ENCODE measurements around the gene TBC1D24. TPM values are rescaled to one million over a fixed set of nuclear protein-coding genes. Genes with fewer than 3 reads are reported as not detected.
A peak's percentile ranks its signal among the peaks of the same experiment; 100 is the strongest.
"Not testable (repeated sequence)": the region's sequence is repeated elsewhere in the genome, so short reads cannot be mapped to it uniquely, and the experiment has no call there.

TBC1D24 gene
- total RNA-seq, 2 donors from 2014 or later: 7.8 to 10.6 TPM

DNA sequence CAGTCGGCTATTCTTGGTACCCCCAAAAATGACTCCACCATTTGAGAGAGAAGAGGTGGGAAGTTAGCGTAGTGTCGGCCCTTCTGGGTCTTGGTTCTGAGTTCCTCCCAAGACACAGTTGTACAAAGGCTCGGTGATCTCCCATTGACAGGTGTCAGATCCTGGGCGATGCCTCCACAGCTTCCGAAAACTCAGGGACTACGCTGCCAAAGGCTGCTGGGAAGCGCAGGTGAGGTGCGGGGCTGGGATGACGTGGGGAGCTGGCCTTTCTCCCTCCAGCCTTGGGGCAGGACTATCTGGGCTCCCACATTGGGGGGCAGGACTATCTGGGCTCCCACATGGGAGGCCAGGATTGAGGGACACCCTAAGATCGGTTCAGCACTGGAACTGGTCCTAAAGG is 35.3 kb upstream of the TBC1D24 start:
- Mint-ChIP-seq H3K27ac (peak overlapping the region in 1 of 2 donors; percentile 48), H3K9me3 (no peaks in the 10 kb centered on the region), H3K36me3 (peaks cover 26 to 43% of the 10 kb centered on the region in 2 donors)
- ATAC-seq (peak in 1 of 2 donors; percentile 15), DNase-seq (ENCODE audit: low spot score in 2 of 2) (no peak)

DNA sequence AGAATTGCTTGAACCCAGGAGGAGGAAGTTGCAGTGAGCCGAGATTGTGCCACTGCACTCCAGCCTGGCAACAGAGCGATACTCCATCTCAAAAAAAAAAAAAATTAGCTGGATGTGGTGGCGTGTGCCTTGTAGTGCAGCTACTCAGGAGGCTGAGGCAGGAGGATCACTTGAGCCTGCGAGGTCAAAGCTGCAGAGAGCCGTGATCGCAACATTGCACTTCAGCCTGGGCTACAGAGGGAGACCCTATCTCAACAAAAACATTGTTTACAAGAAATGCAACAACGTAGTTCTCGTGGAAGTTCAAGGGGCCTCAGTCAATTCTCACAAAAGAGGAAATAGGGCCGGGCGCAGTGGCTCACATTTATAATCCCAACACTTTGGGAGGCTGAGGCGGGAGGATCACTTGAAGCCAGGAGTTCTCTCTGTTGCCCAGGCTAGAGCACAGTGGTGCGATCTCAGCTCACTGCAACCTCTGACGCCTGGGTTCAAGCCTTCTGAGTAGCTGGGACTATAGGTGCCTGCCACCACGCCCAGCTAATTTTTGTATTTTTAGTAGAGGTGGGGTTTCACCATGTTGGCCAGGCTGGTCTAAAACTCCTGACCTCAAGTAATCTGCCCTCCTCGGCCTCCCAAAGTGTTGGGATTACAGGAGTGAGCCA is 33.7 kb upstream of the TBC1D24 start:
- ATAC-seq: peak; percentile 34 to 71
- H3K27ac Mint-ChIP-seq; H3K9me3 Mint-ChIP-seq; DNase-seq (ENCODE audit: low spot score in 2 of 2): not testable (repeated sequence)
- H3K36me3 Mint-ChIP-seq: peaks cover 32 to 44% of the 10 kb centered on the region in 2 donors

- no peak for DNase-seq (ENCODE audit: low spot score in 2 of 2)
- peak in 1 of 2 donors; percentile 42 for ATAC-seq
- Mint-ChIP-seq H3K27ac (peak overlapping the region in 1 of 2 donors; percentile 22), H3K36me3 (peaks cover 23 to 30% of the 10 kb centered on the region in 2 donors), H3K9me3 (no peaks in the 10 kb centered on the region)
Measured at GRCh38 chr16:2443555-2443954, 31.4 kb upstream of the TBC1D24 start.

DNA sequence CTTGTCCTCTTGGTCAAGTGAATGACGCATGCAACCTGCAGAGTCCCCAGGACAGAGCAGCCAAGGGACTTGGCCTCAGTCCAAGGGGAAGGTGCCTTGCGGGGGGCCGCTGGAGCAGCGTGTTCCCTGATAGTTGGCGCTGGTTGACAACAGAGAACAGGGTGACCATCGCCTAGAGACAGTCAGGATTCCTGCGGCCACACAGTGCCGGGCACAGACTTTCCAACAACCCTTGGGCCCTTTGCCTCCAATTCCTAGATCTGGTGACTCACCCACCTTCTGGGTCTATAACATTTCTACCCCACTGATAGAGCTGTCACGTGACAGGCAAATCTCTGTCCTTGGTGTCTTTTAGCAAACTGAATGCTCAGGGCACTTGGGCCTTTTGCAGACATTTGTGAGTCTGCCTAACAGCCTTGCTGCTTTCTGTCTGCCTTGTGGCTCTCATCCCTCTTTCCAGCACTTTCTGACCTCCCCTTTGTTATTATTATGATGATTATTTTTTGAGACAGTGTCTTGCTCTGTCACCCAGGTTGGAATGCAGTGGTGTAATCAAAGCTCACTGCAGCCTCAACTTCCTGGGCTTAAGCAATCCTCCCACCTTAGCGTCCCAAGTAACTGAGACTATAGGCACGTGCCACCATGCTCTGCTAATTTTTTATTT is 26.9 kb upstream of the TBC1D24 start:
- H3K36me3 Mint-ChIP-seq: peaks cover 23 to 36% of the 10 kb centered on the region in 2 donors
- DNase-seq (ENCODE audit: low spot score in 2 of 2) (no peak), ATAC-seq (no peak)
- H3K9me3 Mint-ChIP-seq: no peaks in the 10 kb centered on the region
- H3K27ac Mint-ChIP-seq: no peak overlapping the region

GRCh38 chr16:2449118-2449517 is 25.8 kb upstream of the TBC1D24 start:
- Mint-ChIP-seq H3K36me3 (peaks cover 21 to 37% of the 10 kb centered on the region in 2 donors), H3K27ac (no peak overlapping the region), H3K9me3 (no peaks in the 10 kb centered on the region)
- no peak for ATAC-seq
- no peak for DNase-seq (ENCODE audit: low spot score in 2 of 2)

GRCh38 chr16:2450535-2450934 is 24.4 kb upstream of the TBC1D24 start:
- no peak for DNase-seq (ENCODE audit: low spot score in 2 of 2)
- Mint-ChIP-seq H3K27ac (no peak overlapping the region), H3K9me3 (no peaks in the 10 kb centered on the region), H3K36me3 (peaks cover 16 to 34% of the 10 kb centered on the region in 2 donors)
- ATAC-seq: no peak

- Mint-ChIP-seq H3K9me3 (no peaks in the 10 kb centered on the region), H3K36me3 (peaks cover 16 to 34% of the 10 kb centered on the region in 2 donors), H3K27ac (no peak overlapping the region)
Measured at GRCh38 chr16:2450975-2451381, 23.9 kb upstream of the TBC1D24 start.

GRCh38 chr16:2451851-2452320 is 23.0 kb upstream of the TBC1D24 start:
- Mint-ChIP-seq H3K36me3 (peaks cover 16 to 33% of the 10 kb centered on the region in 2 donors), H3K9me3 (no peaks in the 10 kb centered on the region), H3K27ac (no peak overlapping the region)
- no peak for DNase-seq (ENCODE audit: low spot score in 2 of 2)
- ATAC-seq: no peak

More at GRCh38 chr16:2450975-2451381, 23.9 kb upstream of the TBC1D24 start:
- ATAC-seq (no peak), DNase-seq (ENCODE audit: low spot score in 2 of 2) (no peak)

- ATAC-seq (no peak), DNase-seq (ENCODE audit: low spot score in 2 of 2) (no peak)
- H3K36me3 Mint-ChIP-seq: peaks cover 16 to 33% of the 10 kb centered on the region in 2 donors
Measured at GRCh38 chr16:2452650-2453049, 22.3 kb upstream of the TBC1D24 start.

GRCh38 chr16:2455081-2455845 is 19.7 kb upstream of the TBC1D24 start:
- H3K36me3 Mint-ChIP-seq: peaks cover 16 to 24% of the 10 kb centered on the region in 2 donors
- DNase-seq (ENCODE audit: low spot score in 2 of 2) (no peak), ATAC-seq (no peak)
- no peaks in the 10 kb centered on the region for H3K9me3 Mint-ChIP-seq
- peak overlapping the region; percentile 57 to 72 for H3K27ac Mint-ChIP-seq

More at GRCh38 chr16:2452650-2453049, 22.3 kb upstream of the TBC1D24 start:
- Mint-ChIP-seq H3K27ac (no peak overlapping the region), H3K9me3 (no peaks in the 10 kb centered on the region)

GRCh38 chr16:2456551-2457153 is 18.3 kb upstream of the TBC1D24 start:
- H3K9me3 Mint-ChIP-seq: no peaks in the 10 kb centered on the region

GRCh38 chr16:2457267-2457666 is 17.7 kb upstream of the TBC1D24 start:
- peak overlapping the region in 1 of 2 donors; percentile 82 for H3K27ac Mint-ChIP-seq
- DNase-seq (ENCODE audit: low spot score in 2 of 2) (no peak), ATAC-seq (no peak)
- H3K9me3 Mint-ChIP-seq: no peaks in the 10 kb centered on the region
- peaks cover 11 to 22% of the 10 kb centered on the region in 2 donors for H3K36me3 Mint-ChIP-seq

More at GRCh38 chr16:2456551-2457153, 18.3 kb upstream of the TBC1D24 start:
- ATAC-seq (no peak), DNase-seq (ENCODE audit: low spot score in 2 of 2) (no peak)
- H3K36me3 Mint-ChIP-seq: peaks cover 16 to 24% of the 10 kb centered on the region in 2 donors
- H3K27ac Mint-ChIP-seq: peak overlapping the region in 1 of 2 donors; percentile 72

DNA sequence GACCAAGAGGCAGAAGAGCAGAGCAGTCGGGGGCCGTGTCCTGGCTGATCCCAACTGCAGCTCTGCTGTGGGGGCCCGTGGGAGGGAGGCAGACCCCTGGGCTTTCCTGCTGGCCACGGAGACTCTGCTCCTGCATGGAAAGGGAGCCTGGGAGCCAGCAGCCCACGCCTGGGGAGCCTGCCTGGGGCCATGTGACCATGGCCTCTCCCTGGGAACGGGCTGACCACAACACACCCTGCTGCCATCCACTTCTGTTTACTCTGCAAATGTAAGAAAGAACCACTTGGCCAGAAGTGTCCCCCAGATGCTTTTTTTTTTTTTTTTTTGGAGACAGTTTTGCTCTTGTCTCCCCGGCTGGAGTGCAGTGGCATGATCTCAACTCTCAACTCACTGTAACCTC is 17.0 kb upstream of the TBC1D24 start:
- peaks cover 6 to 15% of the 10 kb centered on the region in 2 donors for H3K36me3 Mint-ChIP-seq
- DNase-seq (ENCODE audit: low spot score in 2 of 2) (no peak), ATAC-seq (no peak)
- H3K9me3 Mint-ChIP-seq: no peaks in the 10 kb centered on the region
- H3K27ac Mint-ChIP-seq: peak overlapping the region in 1 of 2 donors; percentile 82

DNA sequence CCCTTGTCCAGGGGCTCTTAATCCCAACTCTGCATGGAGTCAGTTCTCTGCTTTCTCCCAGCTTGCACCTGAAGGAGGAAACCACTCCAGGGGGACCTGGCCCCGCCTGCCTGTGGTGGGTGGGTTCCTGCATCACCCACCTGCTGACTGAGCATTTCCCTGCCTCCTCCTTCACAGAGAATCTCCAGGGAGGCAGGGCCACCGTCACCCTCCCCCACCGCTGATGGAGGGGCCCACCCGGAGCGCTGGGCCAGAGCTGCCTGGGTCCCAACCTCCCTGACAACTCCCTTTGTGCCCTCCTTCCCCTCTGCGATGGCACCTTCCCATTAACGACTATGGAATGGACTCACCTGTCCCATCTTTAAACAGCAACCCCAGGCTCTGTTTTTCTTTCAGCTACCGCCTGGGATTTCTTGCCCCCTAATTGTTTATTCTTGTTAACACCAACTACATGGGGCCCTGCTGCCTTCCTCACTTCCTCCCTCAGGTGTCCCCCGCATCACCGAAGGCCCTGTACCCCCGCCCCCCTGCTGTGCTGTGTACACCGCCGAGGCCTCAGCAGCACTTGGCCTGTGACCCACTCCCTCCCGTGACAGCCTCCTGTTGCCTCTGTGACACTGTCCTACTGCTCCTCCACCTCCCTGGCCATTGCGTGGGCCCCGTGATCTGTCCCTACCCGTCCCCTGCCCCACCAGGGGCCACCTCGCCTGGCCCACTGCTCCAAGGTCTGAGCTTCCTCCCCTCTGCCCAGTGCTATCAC is 15.9 kb upstream of the TBC1D24 start:
- no peak for ATAC-seq
- H3K27ac Mint-ChIP-seq: peak overlapping the region; percentile 89 to 96
- no peaks in the 10 kb centered on the region for H3K9me3 Mint-ChIP-seq
- peaks cover under 1 to 8% of the 10 kb centered on the region in 2 donors for H3K36me3 Mint-ChIP-seq
- DNase-seq (ENCODE audit: low spot score in 2 of 2): no peak

GRCh38 chr16:2459647-2460390 is 15.1 kb upstream of the TBC1D24 start, which contains the start of gene TEDC2:
Gene TEDC2 (plus strand): TSS chr16:2460109. CDS start chr16:2460145, 36 bp downstream.
- Mint-ChIP-seq H3K27ac (peak within 1 kb of the TSS; percentile 89 to 96), H3K9me3 (no peaks in the 10 kb centered on the region), H3K36me3 (peaks cover 0 to 7% of the 10 kb centered on the region in 2 donors)
- DNase-seq (ENCODE audit: low spot score in 2 of 2) (peak; percentile 97 to 98), ATAC-seq (peak; percentile 94 to 95)

All from activated naive CD4-positive, alpha-beta T cell treated with anti-CD3 and anti-CD28 coated beads, Interleukin-2, amount 50 U/mL, for 72 hours (primary cell).